Body of pancreas (tissue), 4 donors: ENCODE measurements around the gene FAF2.

Experiments
- CTCF ChIP-seq, 7 experiments: fragments of 450-650 bp in 4 of 7; fragments of 200-600 bp in 3 of 7; sonication (generic) in 3 of 7; IDR thresholded peaks; one replicate each; pipeline ENCODE4 v1.5.1; 2016 to 2019; ENCODE audit warnings: antibody characterized with exemption in 7 of 7
- POLR2A ChIP-seq, 3 donors: fragments of 450-650 bp; IDR thresholded peaks; one replicate each; pipeline ENCODE4 v1.6.1; 2016; ENCODE audit warnings: antibody characterized with exemption in 3 of 3, mild to moderate bottlenecking in 2 of 3

DNA sequence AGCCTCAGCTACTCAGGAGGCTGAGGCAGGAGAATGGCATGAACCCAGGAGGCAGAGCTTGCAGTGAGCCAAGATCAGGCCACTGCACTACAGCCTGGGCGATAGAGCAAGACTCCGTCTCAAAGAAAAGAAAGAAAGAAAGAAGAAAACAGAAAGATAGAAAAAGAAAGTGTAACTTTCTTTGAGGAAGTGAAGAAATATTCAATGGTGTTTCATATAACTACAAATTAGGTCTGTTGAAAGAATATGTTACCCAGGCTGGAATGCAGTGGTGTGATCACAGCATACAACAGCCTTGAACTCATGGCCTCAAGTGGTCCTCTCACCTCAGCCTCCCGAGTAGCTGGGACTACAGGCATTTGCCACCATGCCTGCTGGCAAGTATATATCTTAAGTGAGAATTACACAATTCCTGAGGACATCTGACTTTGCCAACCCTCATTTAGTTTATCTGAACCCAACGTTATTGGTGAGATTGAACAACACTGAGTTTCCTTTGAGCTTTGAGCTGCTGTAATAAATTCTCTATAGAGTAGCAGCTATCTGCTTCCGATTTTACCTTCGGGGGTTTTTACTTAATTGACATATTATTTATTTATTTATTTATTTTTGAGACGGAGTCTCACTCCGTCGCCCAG lies 2.0 kb upstream of the FAF2 start:
- TF ChIP-seq POLR2A (IDR thresholded peaks at IDR 0.05), result no peak
- TF ChIP-seq CTCF (IDR thresholded peaks at IDR 0.05), result no peak
